H1 (cell line): Measurements from ENCODE around the gene ERMN. TPM values are rescaled to one million over a fixed set of nuclear protein-coding genes. Genes with fewer than 3 reads are reported as not detected.

ENCODE experiments used
- CTCF ChIA-PET: fragments of 300-600 bp; sonication (Branson Sonifier 250); formaldehyde crosslinking; loops from one replicate; lab custom pipeline; 2021; ENCODE audit not compliant: partially characterized antibody; lab: Charles Lee
- POLR2A ChIA-PET: fragments of 300-600 bp; sonication (Branson Sonifier 250); formaldehyde crosslinking; loops from one replicate; lab custom pipeline; 2021; ENCODE audit warnings: inconsistent platforms; ENCODE audit not compliant: partially characterized antibody; lab: Charles Lee
- DNase-seq, 2 experiments: peaks; one replicate each; pipeline versions ENCODE4 v3.0.0 to v3.0.0-alpha.2; 2010 to 2022; ENCODE audit warnings: low spot score in 2 of 2, low read depth in 1 of 2, mixed read lengths in 1 of 2
- FAIRE-seq: peaks from 2 replicates; lab custom pipeline; 2011; peaks lifted over from hg19 to GRCh38; lab: Jason Lieb, UNC
- H2AFZ ChIP-seq: 2 replicates; pipeline ENCODE4 v1.8.1; 2012; ENCODE audit warnings: low read length, inconsistent platforms
- H2AK5ac ChIP-seq: 2 replicates; pipeline ENCODE4 v1.6.1; 2013; ENCODE audit warnings: low read depth, low read length
- H2BK120ac ChIP-seq: replicated peaks from 2 replicates; pipeline ENCODE3; 2013; ENCODE audit warnings: low read depth, low read length, inconsistent platforms
- H2BK12ac ChIP-seq: 2 replicates; pipeline ENCODE4 v1.6.1; 2013; ENCODE audit warnings: low read depth, low read length
- H2BK15ac ChIP-seq: 2 replicates; pipeline ENCODE4 v1.6.1; 2013; ENCODE audit warnings: low read length
- H2BK20ac ChIP-seq: 2 replicates; pipeline ENCODE4 v1.6.1; 2013; ENCODE audit warnings: low read length
- H2BK5ac ChIP-seq: 2 replicates; pipeline ENCODE4 v1.6.1; 2013; ENCODE audit warnings: low read depth, low read length
- H3K14ac ChIP-seq: 2 replicates; pipeline ENCODE4 v1.6.1; 2013; ENCODE audit warnings: inconsistent platforms; ENCODE audit not compliant: insufficient read length
- H3K18ac ChIP-seq: 2 replicates; pipeline ENCODE4 v1.6.1; 2013; ENCODE audit warnings: low read length; ENCODE audit errors: extremely low read depth
- H3K23ac ChIP-seq: 2 replicates; pipeline ENCODE4 v1.6.1; 2013; ENCODE audit warnings: inconsistent platforms; ENCODE audit not compliant: insufficient read length
- H3K23me2 ChIP-seq: 2 replicates; pipeline ENCODE4 v1.6.1; 2013; ENCODE audit warnings: low read depth, low read length
- H3K27ac ChIP-seq: 2 replicates; pipeline ENCODE4 v1.6.1; 2011; ENCODE audit warnings: low read depth, low read length, inconsistent platforms
- H3K27me3 ChIP-seq, 4 experiments: replicated peaks in 1 of 4; 1 replicate in 1 of 4; 2 replicates in 3 of 4; pipeline versions ENCODE4 v1.6.1 to v1.8.1; 2011 to 2013; ENCODE audit warnings: low read length in 3 of 4, mild to moderate bottlenecking in 3 of 4, inconsistent platforms in 2 of 4, mixed read lengths in 2 of 4, moderate library complexity in 1 of 4; ENCODE audit not compliant: control insufficient read depth in 3 of 4, insufficient read depth in 3 of 4; ENCODE audit errors: extremely low read depth in 1 of 4
- H3K36me3 ChIP-seq, 4 experiments: 2 replicates each; pipeline versions ENCODE4 v1.6.1 to v1.8.1; 2011 to 2013; ENCODE audit warnings: mild to moderate bottlenecking in 4 of 4, low read length in 3 of 4, moderate library complexity in 2 of 4, control low read depth in 1 of 4, inconsistent platforms in 1 of 4; ENCODE audit not compliant: insufficient read depth in 4 of 4, control insufficient read depth in 2 of 4
- H3K4ac ChIP-seq: replicated peaks from 2 replicates; pipeline ENCODE3; 2013; ENCODE audit warnings: low read length, low read depth, mixed read lengths, inconsistent platforms; ENCODE audit not compliant: insufficient read length
- H3K4me1 ChIP-seq, 4 experiments: replicated peaks in 1 of 4; 1 replicate in 1 of 4; 2 replicates in 3 of 4; pipeline versions ENCODE4 v1.6.1 to v1.8.1; 2011 to 2013; ENCODE audit warnings: low read length in 3 of 4, inconsistent platforms in 2 of 4, mixed read lengths in 1 of 4; ENCODE audit not compliant: insufficient read depth in 4 of 4, control insufficient read depth in 3 of 4
- H3K4me2 ChIP-seq, 2 experiments: 2 replicates each; pipeline versions ENCODE4 v1.6.1 to v1.8.1; 2011 to 2013; ENCODE audit warnings: low read depth in 2 of 2, low read length in 2 of 2, control low read depth in 1 of 2, inconsistent platforms in 1 of 2, mild to moderate bottlenecking in 1 of 2; ENCODE audit not compliant: insufficient read depth in 1 of 2
- H3K4me3 ChIP-seq, 4 experiments: fragments of 200-600, 300-600 bp in 1 of 4; sonication (generic), shearing (Covaris generic), sonication (Bioruptor Twin) in 1 of 4; 2 replicates each; pipeline versions ENCODE4 v1.5.1 to v1.8.1; 2011 to 2016; ENCODE audit warnings: low read length in 4 of 4, low read depth in 3 of 4, control low read depth in 2 of 4, inconsistent platforms in 2 of 4, mild to moderate bottlenecking in 2 of 4, mixed read lengths in 1 of 4, moderate library complexity in 1 of 4; ENCODE audit not compliant: insufficient read depth in 2 of 4; ENCODE audit errors: extremely low read depth in 1 of 4
- H3K56ac ChIP-seq: replicated peaks from 2 replicates; pipeline ENCODE3; 2013; ENCODE audit warnings: low read depth, mild to moderate bottlenecking, mixed read lengths, low read length, inconsistent platforms; ENCODE audit not compliant: insufficient read length
- H3K79me1 ChIP-seq: 2 replicates; pipeline ENCODE4 v1.6.1; 2013; ENCODE audit warnings: low read depth, low read length, control low read depth
- H3K79me2 ChIP-seq, 2 experiments: 2 replicates each; pipeline versions ENCODE4 v1.6.1 to v1.8.1; 2012 to 2013; ENCODE audit warnings: low read length in 2 of 2, mild to moderate bottlenecking in 2 of 2, inconsistent platforms in 1 of 2; ENCODE audit not compliant: insufficient read depth in 2 of 2, control insufficient read depth in 1 of 2
- H3K9ac ChIP-seq, 4 experiments: replicated peaks in 1 of 4; 1 replicate in 1 of 4; 2 replicates in 3 of 4; pipeline versions ENCODE4 v1.6.1 to v1.8.1; 2011 to 2013; ENCODE audit warnings: low read depth in 3 of 4, low read length in 3 of 4, control low read depth in 2 of 4, mild to moderate bottlenecking in 2 of 4, moderate library complexity in 2 of 4, inconsistent platforms in 1 of 4; ENCODE audit errors: extremely low read depth in 1 of 4
- H3K9me3 ChIP-seq, 2 experiments: 2 replicates each; pipeline versions ENCODE4 v1.6.1 to v1.8.1; 2012 to 2013; ENCODE audit warnings: mild to moderate bottlenecking in 2 of 2, moderate library complexity in 2 of 2, control low read depth in 1 of 2, inconsistent platforms in 1 of 2, low read depth in 1 of 2, low read length in 1 of 2, mixed read lengths in 1 of 2; ENCODE audit not compliant: insufficient read depth in 2 of 2
- H4K20me1 ChIP-seq, 2 experiments: replicated peaks in 1 of 2; 2 replicates each; pipeline versions ENCODE3 to v1.8.1; 2011 to 2013; ENCODE audit warnings: inconsistent platforms in 2 of 2, low read length in 2 of 2, mild to moderate bottlenecking in 1 of 2; ENCODE audit not compliant: insufficient read depth in 2 of 2, control insufficient read depth in 1 of 2
- H4K5ac ChIP-seq: 2 replicates; pipeline ENCODE4 v1.6.1; 2013; ENCODE audit warnings: low read length, low read depth, mixed read lengths, inconsistent platforms; ENCODE audit not compliant: insufficient read length
- H4K8ac ChIP-seq: 2 replicates; pipeline ENCODE4 v1.8.0; 2013; ENCODE audit warnings: mild to moderate bottlenecking, moderate library complexity, low read length, inconsistent platforms; ENCODE audit not compliant: insufficient read depth; ENCODE audit errors: extremely low read depth
- H4K91ac ChIP-seq: replicated peaks from 2 replicates; pipeline ENCODE3; 2013; ENCODE audit warnings: low read length, mixed read lengths, inconsistent platforms; ENCODE audit not compliant: insufficient read length
- BCL11A ChIP-seq, 2 experiments: IDR thresholded peaks; one replicate each; pipeline ENCODE4 v1.6.1; 2011; ENCODE audit warnings: low read depth in 2 of 2, low read length in 2 of 2, mild to moderate bottlenecking in 2 of 2
- CEBPB ChIP-seq: IDR thresholded peaks from 2 replicates; pipeline ENCODE4 v1.6.1; 2012; ENCODE audit warnings: low read depth, low read length
- CHD1 ChIP-seq: IDR thresholded peaks from 2 replicates; pipeline ENCODE4 v1.6.1; 2012; ENCODE audit warnings: low read depth, low read length, improper control_type of control experiment
- CHD2 ChIP-seq: IDR thresholded peaks from 2 replicates; pipeline ENCODE4 v1.6.1; 2012; ENCODE audit warnings: low read length, improper control_type of control experiment
- JUND ChIP-seq: IDR thresholded peaks from 2 replicates; pipeline ENCODE4 v1.6.1; 2011; ENCODE audit warnings: mild to moderate bottlenecking, improper control_type of control experiment, low read length
- MAFK ChIP-seq: IDR thresholded peaks from 2 replicates; pipeline ENCODE4 v1.6.1; 2012; ENCODE audit warnings: low read depth, mild to moderate bottlenecking, improper control_type of control experiment, low read length
- TEAD4 ChIP-seq: IDR thresholded peaks from 2 replicates; pipeline ENCODE4 v1.6.1; 2012; ENCODE audit warnings: low read depth, low read length, inconsistent platforms, mixed read lengths
- ZNF274 ChIP-seq: IDR thresholded peaks from 2 replicates; pipeline ENCODE4 v1.7.0; 2012; ENCODE audit warnings: low read length, borderline replicate concordance; ENCODE audit errors: extremely low read depth
- WGBS, 2 experiments: shearing (Covaris generic) in 1 of 2; methylation state at CpG; one replicate each; pipeline versions ENCODE4 v1.1.6 to v1.1.7; 2013 to 2015; ENCODE audit warnings: low lambda C conversion rate in 2 of 2, mixed read lengths in 2 of 2, inconsistent platforms in 1 of 2, low coverage in 1 of 2, missing lambda C conversion rate in 1 of 2; ENCODE audit not compliant: insufficient replicate concordance in 2 of 2, insufficient coverage in 1 of 2, insufficient read length in 1 of 2; ENCODE audit errors: extremely low coverage in 1 of 2, missing lambda C conversion rate in 1 of 2; 5-methylcytosine and 5-hydroxymethylcytosine counted together
- polyA plus RNA-seq, 7 experiments: library from polyadenylated mRNA; depleted of rRNA in 3 of 7; stranded (reverse) in 5 of 7; unstranded in 2 of 7; fragments of >200 nt in 5 of 7; fragments of 200-250 nt in 2 of 7; gene quantifications; 1 replicate in 5 of 7; 2 replicates in 1 of 7; 4 replicates in 1 of 7; pipeline versions ENCODE4 v1.2.1 to v1.2.3, GENCODE V29; 2011 to 2013; ENCODE audit warnings: missing spikeins in 2 of 7, mixed read lengths in 2 of 7
- total RNA-seq: library from RNA; stranded (reverse); fragmentation: NEBNext Ultra II Directional; extraction: Animal tissue kit (Norgen Biotek cat#: 25700); gene quantifications from 2 replicates; pipeline ENCODE4 v1.2.1, GENCODE V29; 2021
- TF ChIP-seq, protein P1 (sequence below): IDR thresholded peaks from 2 replicates; pipeline ENCODE4 v1.6.1; 2012; ENCODE audit warnings: inconsistent platforms
- TF ChIP-seq, protein P2 (sequence below), 3 experiments: IDR thresholded peaks; 1 replicate in 2 of 3; 2 replicates in 1 of 3; pipeline versions ENCODE4 v1.5.1 to v1.6.1; 2011; ENCODE audit warnings: low read length in 3 of 3, mild to moderate bottlenecking in 3 of 3, inconsistent platforms in 2 of 3, low read depth in 1 of 3, moderate library complexity in 1 of 3; ENCODE audit not compliant: insufficient read depth in 1 of 3; ENCODE audit errors: control extremely low read depth in 1 of 3

Gene ERMN
- total and polyA plus RNA-seq, 2 of the 8 experiments (the other 6 are each of a cell fraction or from before 2014, with no cell fraction given): 0.11 TPM; not detected in 1

DNA sequence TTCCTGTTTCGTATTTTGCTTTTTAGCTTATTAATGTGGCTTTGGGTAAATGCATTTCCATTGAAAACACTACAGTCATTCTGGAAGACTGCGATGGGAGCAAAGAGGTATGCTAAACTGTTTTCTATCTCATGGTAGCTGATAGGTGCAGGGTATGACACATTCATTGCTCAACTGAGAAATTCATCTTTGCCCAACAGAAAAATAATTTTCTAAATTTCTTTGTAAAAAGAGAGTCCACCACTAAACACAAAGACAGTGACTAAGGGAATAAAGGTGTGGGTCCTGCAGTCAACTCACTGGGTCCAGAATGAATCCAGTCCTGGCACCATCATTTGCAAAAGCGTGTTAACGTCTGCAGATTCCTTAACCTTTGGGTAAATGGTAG, 19.9 kb downstream of the ERMN start:
- Histone ChIP-seq H3K79me2 (no peaks in the 10 kb centered on the region), H3K4ac (no peak overlapping the region), H3K18ac (no peak overlapping the region), H2AK5ac (no peak overlapping the region), H4K8ac (no peak overlapping the region), H3K56ac (no peak overlapping the region), H3K36me3 (no peaks in the 10 kb centered on the region), H3K23ac (no peak overlapping the region), H3K9ac (no peak overlapping the region), H2BK20ac (no peak overlapping the region), H3K23me2 (no peaks in the 10 kb centered on the region), H2BK12ac (no peak overlapping the region), H2BK15ac (no peak overlapping the region), H4K5ac (no peak overlapping the region), H3K4me3 (no peak overlapping the region), H4K91ac (no peak overlapping the region), H3K79me1 (no peaks in the 10 kb centered on the region), H2BK120ac (no peak overlapping the region), H3K4me2 (no peak overlapping the region), H3K27ac (no peak overlapping the region), H3K14ac (no peak overlapping the region), H2AFZ (no peak overlapping the region), H3K4me1 (peaks cover 0 to 3% (median 0%) of the 10 kb centered on the region in 4 experiments; a peak in 1 of 7 replicates), H4K20me1 (no peaks in the 10 kb centered on the region), H3K9me3 (no peaks in the 10 kb centered on the region), H2BK5ac (no peak overlapping the region), H3K27me3 (no peaks in the 10 kb centered on the region)
- TF ChIP-seq CEBPB (no peak), MAFK (no peak), CHD2 (no peak), TEAD4 (no peak), ZNF274 (no peak), JUND (no peak), BCL11A (IDR thresholded peaks at IDR 0.05; ENCODE audit: low read depth in 2 of 2, low read length in 2 of 2) (no peak), CHD1 (no peak)
- TF ChIP-seq, protein P1, sequence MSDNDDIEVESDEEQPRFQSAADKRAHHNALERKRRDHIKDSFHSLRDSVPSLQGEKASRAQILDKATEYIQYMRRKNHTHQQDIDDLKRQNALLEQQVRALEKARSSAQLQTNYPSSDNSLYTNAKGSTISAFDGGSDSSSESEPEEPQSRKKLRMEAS: no peak
- TF ChIP-seq, protein P2, sequence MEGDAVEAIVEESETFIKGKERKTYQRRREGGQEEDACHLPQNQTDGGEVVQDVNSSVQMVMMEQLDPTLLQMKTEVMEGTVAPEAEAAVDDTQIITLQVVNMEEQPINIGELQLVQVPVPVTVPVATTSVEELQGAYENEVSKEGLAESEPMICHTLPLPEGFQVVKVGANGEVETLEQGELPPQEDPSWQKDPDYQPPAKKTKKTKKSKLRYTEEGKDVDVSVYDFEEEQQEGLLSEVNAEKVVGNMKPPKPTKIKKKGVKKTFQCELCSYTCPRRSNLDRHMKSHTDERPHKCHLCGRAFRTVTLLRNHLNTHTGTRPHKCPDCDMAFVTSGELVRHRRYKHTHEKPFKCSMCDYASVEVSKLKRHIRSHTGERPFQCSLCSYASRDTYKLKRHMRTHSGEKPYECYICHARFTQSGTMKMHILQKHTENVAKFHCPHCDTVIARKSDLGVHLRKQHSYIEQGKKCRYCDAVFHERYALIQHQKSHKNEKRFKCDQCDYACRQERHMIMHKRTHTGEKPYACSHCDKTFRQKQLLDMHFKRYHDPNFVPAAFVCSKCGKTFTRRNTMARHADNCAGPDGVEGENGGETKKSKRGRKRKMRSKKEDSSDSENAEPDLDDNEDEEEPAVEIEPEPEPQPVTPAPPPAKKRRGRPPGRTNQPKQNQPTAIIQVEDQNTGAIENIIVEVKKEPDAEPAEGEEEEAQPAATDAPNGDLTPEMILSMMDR (IDR thresholded peaks at IDR 0.05; ENCODE audit: control extremely low read depth in 1 of 3, insufficient read depth in 1 of 3, low read depth in 1 of 3, low read length in 3 of 3): no peak
- FAIRE-seq (no peak), DNase-seq (no peak)
- ChIA-PET POLR2A (no interaction called here), CTCF (interaction anchor here (0.7 to 12.2 kb wide), 11 partner anchors 9 to 185 kb away, joined by 3 to 299 read pairs (median 5); partner anchors contain the start of gene ERMN)
- 89% methylated on average over 4 of the region's 4 CpGs; no CpG with 5 or more reads in 1 of the 2 experiments for WGBS, 2 experiments
